ENCODE data around the gene CWC27. TPM values are rescaled to one million over a fixed set of nuclear protein-coding genes. Genes with fewer than 3 reads are reported as not detected.

Gene CWC27
- total RNA-seq, 1 experiment from 2014 or later = 12.6 TPM

- Histone ChIP-seq H3K9me2 (replicated peaks; ENCODE audit: low read length) (no peaks in the 10 kb centered on the region), H3K27me3 (ENCODE audit: low read length) (no peaks in the 10 kb centered on the region), H3K9ac (ENCODE audit: low read length) (no peak overlapping the region), H3K27ac (ENCODE audit: low read length) (no peak overlapping the region), H3K79me2 (ENCODE audit: low read length) (no peaks in the 10 kb centered on the region), H3K4me2 (ENCODE audit: low read length) (no peak overlapping the region), H3F3A (ENCODE audit: low read length, unreplicated experiment) (no peaks in the 10 kb centered on the region), H3K4me3 (ENCODE audit: low read length) (no peak overlapping the region), H3K4me1 (ENCODE audit: insufficient read depth, low read length) (no peaks in the 10 kb centered on the region), H3K36me3 (ENCODE audit: low read depth, low read length) (no peaks in the 10 kb centered on the region), H4K20me1 (ENCODE audit: low read length) (no peaks in the 10 kb centered on the region), H3K9me3 (ENCODE audit: low read length) (no peaks in the 10 kb centered on the region), H2AFZ (ENCODE audit: low read length) (no peak overlapping the region)
- POLR2A ChIA-PET (ENCODE audit: unreplicated experiment) = no interaction called here
- no TSS peak for BruUV-seq (replicated peaks)
- intact Hi-C loops (cut with micrococcal nuclease) = no loop called here
- TF ChIP-seq CTCF (conservative IDR thresholded peaks at IDR 0.05; ENCODE audit: low read depth, low read length) = no peak
- no peak for TF ChIP-seq EZH2phosphoT487 (IDR thresholded peaks at IDR 0.05; ENCODE audit: borderline replicate concordance, low read length)
- TF ChIP-seq EZH2 (IDR thresholded peaks at IDR 0.05; ENCODE audit: low read length, unreplicated experiment) = no peak
- CTCF ChIA-PET = no interaction called here
- ATAC-seq (no peak), DNase-seq (no peak)
These were observed 246.0 kb downstream of the CWC27 start for GRCh38 chr5:65014769-65015168.

DNA sequence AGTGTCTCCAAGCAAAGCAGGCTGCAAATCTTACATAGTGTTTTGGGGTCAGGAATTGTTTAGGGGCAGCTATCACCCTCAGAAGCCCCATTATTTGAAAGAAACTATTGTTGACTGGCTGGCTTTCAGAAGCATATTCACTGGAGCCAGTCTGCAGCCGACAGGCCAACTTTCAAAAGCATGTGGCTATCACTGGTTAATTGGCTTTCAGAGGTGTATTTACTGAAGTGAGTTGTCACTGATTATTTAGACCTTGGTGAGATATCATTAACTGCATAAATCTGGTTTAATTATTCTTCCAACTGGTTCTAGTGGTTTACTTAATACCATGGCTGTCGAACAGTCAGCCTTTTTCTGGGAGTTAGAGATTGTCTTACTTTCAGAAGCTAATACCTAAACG is 247.0 kb downstream of the CWC27 start:
- no TSS peak for BruUV-seq (replicated peaks)
- CTCF ChIA-PET = no interaction called here
- intact Hi-C loops (cut with micrococcal nuclease) = no loop called here
- no peak for TF ChIP-seq EZH2 (IDR thresholded peaks at IDR 0.05; ENCODE audit: low read length, unreplicated experiment)
- TF ChIP-seq EZH2phosphoT487 (IDR thresholded peaks at IDR 0.05; ENCODE audit: borderline replicate concordance, low read length) = no peak
- no peak for TF ChIP-seq CTCF (conservative IDR thresholded peaks at IDR 0.05; ENCODE audit: low read depth, low read length)
- Histone ChIP-seq H3F3A (ENCODE audit: low read length, unreplicated experiment) (no peaks in the 10 kb centered on the region), H3K27me3 (ENCODE audit: low read length) (no peaks in the 10 kb centered on the region), H2AFZ (ENCODE audit: low read length) (no peak overlapping the region), H3K4me2 (ENCODE audit: low read length) (no peak overlapping the region), H4K20me1 (ENCODE audit: low read length) (no peaks in the 10 kb centered on the region), H3K4me1 (ENCODE audit: insufficient read depth, low read length) (no peaks in the 10 kb centered on the region), H3K27ac (ENCODE audit: low read length) (no peak overlapping the region), H3K9ac (ENCODE audit: low read length) (no peak overlapping the region), H3K9me3 (ENCODE audit: low read length) (no peaks in the 10 kb centered on the region), H3K4me3 (ENCODE audit: low read length) (no peak overlapping the region), H3K79me2 (ENCODE audit: low read length) (no peaks in the 10 kb centered on the region), H3K9me2 (replicated peaks; ENCODE audit: low read length) (no peaks in the 10 kb centered on the region), H3K36me3 (ENCODE audit: low read depth, low read length) (no peaks in the 10 kb centered on the region)
- POLR2A ChIA-PET (ENCODE audit: unreplicated experiment) = no interaction called here
- ATAC-seq (no peak), DNase-seq (no peak)

DNA sequence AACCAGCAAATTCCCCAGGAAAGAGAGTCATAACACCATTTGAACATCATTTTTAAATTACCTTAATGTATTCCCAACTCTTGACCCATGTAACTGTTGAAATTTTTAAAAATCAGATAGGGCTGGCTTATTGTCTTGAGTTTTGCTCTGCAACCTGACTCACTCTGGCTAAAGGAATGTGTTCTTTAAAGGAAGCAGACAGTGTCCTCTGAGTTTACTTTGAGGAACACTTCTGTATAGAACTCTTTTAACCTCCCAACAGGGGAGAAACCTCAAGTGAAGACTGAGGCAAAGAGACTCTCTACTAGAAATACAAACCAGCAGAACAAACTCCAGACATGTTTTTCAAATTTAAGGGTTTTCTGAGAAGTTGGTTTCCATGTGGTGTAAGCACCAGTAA is 248.9 kb downstream of the CWC27 start:
- Histone ChIP-seq H3K4me1 (ENCODE audit: insufficient read depth, low read length) (no peaks in the 10 kb centered on the region), H3K27me3 (ENCODE audit: low read length) (no peaks in the 10 kb centered on the region), H3K9ac (ENCODE audit: low read length) (no peak overlapping the region), H3K9me2 (replicated peaks; ENCODE audit: low read length) (no peaks in the 10 kb centered on the region), H3K4me2 (ENCODE audit: low read length) (no peak overlapping the region), H3K4me3 (ENCODE audit: low read length) (no peak overlapping the region), H3K27ac (ENCODE audit: low read length) (no peak overlapping the region), H3F3A (ENCODE audit: low read length, unreplicated experiment) (no peaks in the 10 kb centered on the region), H3K36me3 (ENCODE audit: low read depth, low read length) (no peaks in the 10 kb centered on the region), H3K79me2 (ENCODE audit: low read length) (no peaks in the 10 kb centered on the region), H2AFZ (ENCODE audit: low read length) (no peak overlapping the region), H4K20me1 (ENCODE audit: low read length) (no peaks in the 10 kb centered on the region), H3K9me3 (ENCODE audit: low read length) (no peaks in the 10 kb centered on the region)
- intact Hi-C loops (cut with micrococcal nuclease) = no loop called here
- POLR2A ChIA-PET (ENCODE audit: unreplicated experiment) = no interaction called here
- no peak for TF ChIP-seq EZH2phosphoT487 (IDR thresholded peaks at IDR 0.05; ENCODE audit: borderline replicate concordance, low read length)
- TF ChIP-seq CTCF (conservative IDR thresholded peaks at IDR 0.05; ENCODE audit: low read depth, low read length) = no peak
- TF ChIP-seq EZH2 (IDR thresholded peaks at IDR 0.05; ENCODE audit: low read length, unreplicated experiment) = no peak
- CTCF ChIA-PET = no interaction called here
- DNase-seq (no peak), ATAC-seq (no peak)
- BruUV-seq (replicated peaks) = no TSS peak

All from PC-3 (cell line).